GM12878 (cell line): Measurements from ENCODE around the gene CTIF. TPM values are rescaled to one million over a fixed set of nuclear protein-coding genes. Genes with fewer than 3 reads are reported as not detected.

Source experiments
- ATAC-seq: fragments of 200-7000 bp; cut with Tn5 transposase; 3 replicates; pipeline ENCODE4 v1.9.1; 2020; ENCODE audit warnings: mild to moderate bottlenecking, moderate library complexity
- BruUV-seq: library from RNA; stranded (reverse); fragments of 400-500 nt; replicated peaks from 2 replicates; lab custom pipeline; 2021; lab: Mats Ljungman, UMichigan
- CTCF ChIA-PET: fragments of 300-600 bp; sonication (Branson Sonifier 250); formaldehyde crosslinking; extraction: SDS; loops from one replicate; lab custom pipeline; 2021; ENCODE audit warnings: inconsistent platforms; lab: Yijun Ruan, JAX
- POLR2A ChIA-PET: fragments of 350-600 bp; formaldehyde crosslinking; extraction: SDS; loops from one replicate; lab custom pipeline; 2021; ENCODE audit warnings: inconsistent platforms; lab: Charles Lee
- RAD21 ChIA-PET: fragments of 300-600 bp; sonication (Branson Sonifier 250); formaldehyde crosslinking; loops from one replicate; lab custom pipeline; 2023; ENCODE audit warnings: antibody characterized with exemption; ENCODE audit not compliant: unreplicated experiment; lab: Charles Lee
- SMC1A ChIA-PET: fragments of 300-600 bp; sonication (Branson Sonifier 250); formaldehyde crosslinking; loops from one replicate; lab custom pipeline; 2023; ENCODE audit not compliant: unreplicated experiment, uncharacterized antibody; lab: Charles Lee
- DNase-seq: peaks from one replicate; pipeline ENCODE4 v3.0.0-alpha.2; 2011; ENCODE audit warnings: low read depth, low spot score
- FAIRE-seq: peaks from 3 replicates; lab custom pipeline; 2011; peaks lifted over from hg19 to GRCh38; lab: Jason Lieb, UNC
- H2AFZ ChIP-seq: 2 replicates; pipeline ENCODE4 v1.6.0; 2011; ENCODE audit warnings: low read depth, low read length, control low read depth; ENCODE audit not compliant: control insufficient read depth
- H3K27ac ChIP-seq: 2 replicates; pipeline ENCODE4 v1.5.1; 2011; ENCODE audit warnings: control low read depth; ENCODE audit not compliant: control insufficient read depth, insufficient read depth
- H3K27me3 ChIP-seq, 2 experiments: replicated peaks in 1 of 2; 2 replicates each; pipeline versions ENCODE4 v1.6.0 to v1.6.1; 2011; ENCODE audit warnings: low read length in 1 of 2; ENCODE audit not compliant: control insufficient read depth in 2 of 2, insufficient read depth in 2 of 2
- H3K36me3 ChIP-seq, 2 experiments: 2 replicates each; pipeline ENCODE4 v1.5.1; 2011; ENCODE audit warnings: low read length in 1 of 2; ENCODE audit not compliant: control insufficient read depth in 2 of 2, insufficient read depth in 2 of 2
- H3K4me1 ChIP-seq: 2 replicates; pipeline ENCODE4 v1.6.1; 2011; ENCODE audit warnings: mild to moderate bottlenecking, low read length, moderate library complexity, mixed read lengths; ENCODE audit not compliant: control insufficient read depth, insufficient read depth
- H3K4me2 ChIP-seq: 2 replicates; pipeline ENCODE4 v1.6.0; 2011; ENCODE audit warnings: control low read depth; ENCODE audit not compliant: control insufficient read depth, insufficient read depth
- H3K4me3 ChIP-seq: fragments of 200-600 bp; sonication (generic); 2 replicates; pipeline ENCODE4 v1.5.1; 2016
- H3K79me2 ChIP-seq: 2 replicates; pipeline ENCODE4 v1.6.0; 2011; ENCODE audit warnings: low read length; ENCODE audit not compliant: control insufficient read depth, insufficient read depth
- H3K9ac ChIP-seq: 2 replicates; pipeline ENCODE4 v1.8.0; 2011; ENCODE audit warnings: low read length, control low read depth, mixed read lengths; ENCODE audit not compliant: control insufficient read depth, insufficient read depth
- H3K9me3 ChIP-seq: replicated peaks from 3 replicates; pipeline ENCODE4 v1.5.1; 2011; ENCODE audit warnings: mild to moderate bottlenecking, low read length; ENCODE audit not compliant: control insufficient read depth, insufficient read depth
- H4K20me1 ChIP-seq: 2 replicates; pipeline ENCODE4 v1.6.0; 2011; ENCODE audit not compliant: control insufficient read depth, insufficient read depth
- CHD4 ChIP-seq: fragments of 200-600 bp; sonication (generic); IDR thresholded peaks from 2 replicates; pipeline ENCODE4 v1.6.1; 2016; ENCODE audit warnings: mild to moderate bottlenecking
- DPF2 ChIP-seq: fragments of 450-650 bp; IDR thresholded peaks from 2 replicates; pipeline ENCODE4 v1.6.1; 2017; ENCODE audit warnings: mild to moderate bottlenecking
- ELK1 ChIP-seq: IDR thresholded peaks from 2 replicates; pipeline ENCODE4 v1.6.1; 2012; ENCODE audit warnings: low read depth, low read length, improper control_type of control experiment
- JUNB ChIP-seq: IDR thresholded peaks from 2 replicates; pipeline ENCODE4 v1.6.1; 2016; ENCODE audit warnings: antibody characterized with exemption, mild to moderate bottlenecking
- KAT2A ChIP-seq: conservative IDR thresholded peaks from 2 replicates; pipeline ENCODE4 v1.6.1; 2011; ENCODE audit warnings: low read depth, low read length; ENCODE audit not compliant: control insufficient read depth
- KDM1A ChIP-seq: fragments of 200-600 bp; sonication (generic); IDR thresholded peaks from 2 replicates; pipeline ENCODE4 v1.6.1; 2016; ENCODE audit warnings: borderline replicate concordance
- MEF2B ChIP-seq: fragments of 450-650 bp; IDR thresholded peaks from 2 replicates; pipeline ENCODE4 v1.6.1; 2018; ENCODE audit warnings: mild to moderate bottlenecking, moderate library complexity; ENCODE audit not compliant: partially characterized antibody, poor library complexity, severe bottlenecking
- MYC ChIP-seq: IDR thresholded peaks from 2 replicates; pipeline ENCODE4 v1.6.1; 2011; ENCODE audit warnings: mild to moderate bottlenecking, low read length, moderate library complexity, inconsistent platforms; ENCODE audit not compliant: insufficient read depth, insufficient replicate concordance, insufficient read length, severe bottlenecking
- POLR2AphosphoS2 ChIP-seq: IDR thresholded peaks from 2 replicates; pipeline ENCODE4 v1.6.1; 2011; ENCODE audit warnings: low read depth, mild to moderate bottlenecking, low read length, improper control_type of control experiment, moderate library complexity
- POLR2AphosphoS5 ChIP-seq: IDR thresholded peaks from 2 replicates; pipeline ENCODE4 v1.6.1; 2011; ENCODE audit warnings: mild to moderate bottlenecking, low read length, inconsistent platforms
- RELA ChIP-seq: fragments of 450-650 bp; IDR thresholded peaks from 2 replicates; pipeline ENCODE4 v1.8.0; 2014; ENCODE audit warnings: borderline replicate concordance; ENCODE audit not compliant: partially characterized antibody
- SIX5 ChIP-seq: IDR thresholded peaks from 2 replicates; pipeline ENCODE4 v1.6.1; 2011; ENCODE audit warnings: mild to moderate bottlenecking, low read depth, low read length, moderate library complexity; ENCODE audit not compliant: severe bottlenecking
- SMC3 ChIP-seq: IDR thresholded peaks from 2 replicates; pipeline ENCODE4 v1.6.1; 2011; ENCODE audit warnings: low read length, improper control_type of control experiment, borderline replicate concordance
- SREBF2 ChIP-seq: IDR thresholded peaks from 2 replicates; pipeline ENCODE4 v1.6.1; 2012; ENCODE audit warnings: mild to moderate bottlenecking, low read length
- TCF12 ChIP-seq: IDR thresholded peaks from 2 replicates; pipeline ENCODE4 v1.6.1; 2011; ENCODE audit warnings: low read depth, mild to moderate bottlenecking, low read length
- WGBS: methylation state at CpG from one replicate; pipeline ENCODE4 v1.1.6; 2016; ENCODE audit warnings: low lambda C conversion rate; ENCODE audit not compliant: insufficient replicate concordance, insufficient coverage; ENCODE audit errors: missing lambda C conversion rate; 5-methylcytosine and 5-hydroxymethylcytosine counted together
- in situ Hi-C: fragments of 300-500 bp; cut with MboI; formaldehyde crosslinking; loops from 9 replicates; pipeline ENCODE4 v1.14.3; 2018; ENCODE audit warnings: mixed read lengths
- intact Hi-C: fragments of 100-400 bp; cut with micrococcal nuclease; formaldehyde crosslinking; loops from one replicate; pipeline ENCODE4 v1.14.2; 2022; ENCODE audit not compliant: unreplicated experiment
- polyA plus RNA-seq, 11 experiments: library from polyadenylated mRNA; depleted of rRNA in 4 of 11; unstranded in 6 of 11; stranded (reverse) in 5 of 11; fragments of >200 nt; fragmentation: Nextera tagmentation in 4 of 11; fragmentation: Illumina TruSeq in 1 of 11; extraction: Ambion mirVana in 4 of 11; extraction: Trizol in 1 of 11; gene quantifications; 1 replicate in 1 of 11; 2 replicates in 10 of 11; pipeline versions ENCODE4 v1.2.1 to v1.2.3, GENCODE V29; 2011 to 2016; ENCODE audit warnings: inconsistent platforms in 2 of 11, missing spikeins in 2 of 11, low read depth in 1 of 11
- total RNA-seq, 4 experiments: library from RNA; depleted of rRNA in 3 of 4; stranded (reverse); fragments of >200 nt in 3 of 4; fragmentation: Illumina TruSeq in 1 of 4; extraction: Trizol in 1 of 4; gene quantifications; 2 replicates each; pipeline versions ENCODE4 v1.2.1 to v1.2.3, GENCODE V29; 2013 to 2021
- TF ChIP-seq, protein P1 (sequence below): fragments of 450-650 bp; IDR thresholded peaks from 2 replicates; pipeline ENCODE4 v1.6.1; 2016; ENCODE audit warnings: mild to moderate bottlenecking, moderate library complexity, borderline replicate concordance
- TF ChIP-seq, protein P2 (sequence below): fragments of 450-650 bp; IDR thresholded peaks from 2 replicates; pipeline ENCODE4 v1.6.1; 2016; ENCODE audit warnings: mild to moderate bottlenecking

Gene CTIF
- total and polyA plus RNA-seq, 10 of the 15 experiments (the other 5 are each of a cell fraction or from before 2014, with no cell fraction given) = 0.06 to 11.6 (median 2.5) TPM

DNA sequence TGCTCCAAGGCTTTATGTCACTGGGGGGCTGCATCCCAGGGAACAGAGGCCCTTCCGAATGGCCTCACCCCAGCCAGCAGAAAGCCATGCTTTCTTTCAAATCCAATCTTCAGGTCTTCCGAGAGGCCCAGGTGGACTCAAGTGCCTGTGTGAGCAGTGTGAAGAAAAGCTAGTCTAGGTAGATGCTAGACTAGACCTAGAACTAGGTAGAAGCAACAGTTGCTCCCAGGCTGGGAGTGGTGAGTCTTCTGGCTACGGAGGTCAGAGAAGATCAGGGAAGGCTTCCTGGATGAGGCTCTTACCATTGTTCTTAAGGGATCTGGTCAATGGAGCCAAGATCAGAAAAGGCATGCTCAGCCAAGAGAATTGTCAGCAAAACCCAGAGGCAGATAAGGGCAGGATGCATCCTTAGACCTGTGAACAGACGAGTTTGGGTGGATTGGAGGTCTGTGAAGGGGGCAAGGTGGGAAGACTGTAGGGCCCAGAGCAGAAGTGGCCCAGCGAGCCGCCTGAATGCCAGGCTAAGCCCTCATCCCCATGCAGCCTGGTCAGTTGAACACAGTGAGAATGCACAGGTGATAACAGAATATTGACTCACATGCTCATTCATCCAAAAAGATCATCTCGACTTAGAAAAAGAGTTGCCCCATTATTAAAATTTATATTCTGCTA lies 301.1 kb downstream of the CTIF start (continued):
- TF ChIP-seq POLR2AphosphoS5 = no peak
- no peak for TF ChIP-seq POLR2AphosphoS2
- TF ChIP-seq SREBF2 = no peak
- no peak for TF ChIP-seq RELA
- TF ChIP-seq KDM1A = no peak
- TF ChIP-seq KAT2A = no peak

GRCh38 chr18:48840491-48840877 lies 301.7 kb downstream of the CTIF start:
- H3K27me3 ChIP-seq = no peaks in the 10 kb centered on the region
- no peak overlapping the region for H3K9ac ChIP-seq
- 78% methylated on average over 3 of the region's 3 CpGs for WGBS
- ATAC-seq (no peak), FAIRE-seq (no peak), DNase-seq (no peak)
- no peaks in the 10 kb centered on the region for H3K36me3 ChIP-seq
- intact Hi-C loops = no loop called here
- H3K4me3 ChIP-seq = no peak overlapping the region
- no peak overlapping the region for H3K4me2 ChIP-seq
- no peaks in the 10 kb centered on the region for H3K79me2 ChIP-seq
- RAD21 ChIA-PET = interaction anchor here (1.3 kb wide), 1 partner anchor 62 kb away, joined by 3 read pairs; no protein-coding TSS in a partner anchor
- in situ Hi-C loops = no loop called here
- SMC1A ChIA-PET = interaction anchor here (1.8 kb wide), 1 partner anchor 20 kb away, joined by 3 read pairs; no protein-coding TSS in a partner anchor
- TSS peak; percentile 50 for BruUV-seq
- H3K4me1 ChIP-seq = peaks cover 5% of the 10 kb centered on the region
- H2AFZ ChIP-seq = no peak overlapping the region
- POLR2A ChIA-PET = no interaction called here
- no peaks in the 10 kb centered on the region for H3K9me3 ChIP-seq
- CTCF ChIA-PET = interaction anchor here (1.6 kb wide), 1 partner anchor 20 kb away, joined by 4 read pairs; no protein-coding TSS in a partner anchor
- H4K20me1 ChIP-seq = no peaks in the 10 kb centered on the region
- H3K27ac ChIP-seq = no peak overlapping the region
- no peak for TF ChIP-seq POLR2AphosphoS2
- TF ChIP-seq TCF12 = no peak
- TF ChIP-seq CHD4 = no peak
- no peak for TF ChIP-seq JUNB
- TF ChIP-seq ELK1 = no peak
- no peak for TF ChIP-seq MEF2B
- no peak for TF ChIP-seq MYC
- TF ChIP-seq, protein P1, sequence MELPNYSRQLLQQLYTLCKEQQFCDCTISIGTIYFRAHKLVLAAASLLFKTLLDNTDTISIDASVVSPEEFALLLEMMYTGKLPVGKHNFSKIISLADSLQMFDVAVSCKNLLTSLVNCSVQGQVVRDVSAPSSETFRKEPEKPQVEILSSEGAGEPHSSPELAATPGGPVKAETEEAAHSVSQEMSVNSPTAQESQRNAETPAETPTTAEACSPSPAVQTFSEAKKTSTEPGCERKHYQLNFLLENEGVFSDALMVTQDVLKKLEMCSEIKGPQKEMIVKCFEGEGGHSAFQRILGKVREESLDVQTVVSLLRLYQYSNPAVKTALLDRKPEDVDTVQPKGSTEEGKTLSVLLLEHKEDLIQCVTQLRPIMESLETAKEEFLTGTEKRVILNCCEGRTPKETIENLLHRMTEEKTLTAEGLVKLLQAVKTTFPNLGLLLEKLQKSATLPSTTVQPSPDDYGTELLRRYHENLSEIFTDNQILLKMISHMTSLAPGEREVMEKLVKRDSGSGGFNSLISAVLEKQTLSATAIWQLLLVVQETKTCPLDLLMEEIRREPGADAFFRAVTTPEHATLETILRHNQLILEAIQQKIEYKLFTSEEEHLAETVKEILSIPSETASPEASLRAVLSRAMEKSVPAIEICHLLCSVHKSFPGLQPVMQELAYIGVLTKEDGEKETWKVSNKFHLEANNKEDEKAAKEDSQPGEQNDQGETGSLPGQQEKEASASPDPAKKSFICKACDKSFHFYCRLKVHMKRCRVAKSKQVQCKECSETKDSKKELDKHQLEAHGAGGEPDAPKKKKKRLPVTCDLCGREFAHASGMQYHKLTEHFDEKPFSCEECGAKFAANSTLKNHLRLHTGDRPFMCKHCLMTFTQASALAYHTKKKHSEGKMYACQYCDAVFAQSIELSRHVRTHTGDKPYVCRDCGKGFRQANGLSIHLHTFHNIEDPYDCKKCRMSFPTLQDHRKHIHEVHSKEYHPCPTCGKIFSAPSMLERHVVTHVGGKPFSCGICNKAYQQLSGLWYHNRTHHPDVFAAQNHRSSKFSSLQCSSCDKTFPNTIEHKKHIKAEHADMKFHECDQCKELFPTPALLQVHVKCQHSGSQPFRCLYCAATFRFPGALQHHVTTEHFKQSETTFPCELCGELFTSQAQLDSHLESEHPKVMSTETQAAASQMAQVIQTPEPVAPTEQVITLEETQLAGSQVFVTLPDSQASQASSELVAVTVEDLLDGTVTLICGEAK = no peak
- TF ChIP-seq SIX5 = no peak
- TF ChIP-seq SMC3 = no peak
- TF ChIP-seq, protein P2, sequence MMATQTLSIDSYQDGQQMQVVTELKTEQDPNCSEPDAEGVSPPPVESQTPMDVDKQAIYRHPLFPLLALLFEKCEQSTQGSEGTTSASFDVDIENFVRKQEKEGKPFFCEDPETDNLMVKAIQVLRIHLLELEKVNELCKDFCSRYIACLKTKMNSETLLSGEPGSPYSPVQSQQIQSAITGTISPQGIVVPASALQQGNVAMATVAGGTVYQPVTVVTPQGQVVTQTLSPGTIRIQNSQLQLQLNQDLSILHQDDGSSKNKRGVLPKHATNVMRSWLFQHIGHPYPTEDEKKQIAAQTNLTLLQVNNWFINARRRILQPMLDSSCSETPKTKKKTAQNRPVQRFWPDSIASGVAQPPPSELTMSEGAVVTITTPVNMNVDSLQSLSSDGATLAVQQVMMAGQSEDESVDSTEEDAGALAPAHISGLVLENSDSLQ = no peak
- TF ChIP-seq DPF2 = no peak
- TF ChIP-seq RELA = no peak
